ENCODE results near the gene HELZ.
"Not testable (repeated sequence)": the region's sequence is repeated elsewhere in the genome, so short reads cannot be mapped to it uniquely, and the experiment has no call there.

The HELZ gene

DNA sequence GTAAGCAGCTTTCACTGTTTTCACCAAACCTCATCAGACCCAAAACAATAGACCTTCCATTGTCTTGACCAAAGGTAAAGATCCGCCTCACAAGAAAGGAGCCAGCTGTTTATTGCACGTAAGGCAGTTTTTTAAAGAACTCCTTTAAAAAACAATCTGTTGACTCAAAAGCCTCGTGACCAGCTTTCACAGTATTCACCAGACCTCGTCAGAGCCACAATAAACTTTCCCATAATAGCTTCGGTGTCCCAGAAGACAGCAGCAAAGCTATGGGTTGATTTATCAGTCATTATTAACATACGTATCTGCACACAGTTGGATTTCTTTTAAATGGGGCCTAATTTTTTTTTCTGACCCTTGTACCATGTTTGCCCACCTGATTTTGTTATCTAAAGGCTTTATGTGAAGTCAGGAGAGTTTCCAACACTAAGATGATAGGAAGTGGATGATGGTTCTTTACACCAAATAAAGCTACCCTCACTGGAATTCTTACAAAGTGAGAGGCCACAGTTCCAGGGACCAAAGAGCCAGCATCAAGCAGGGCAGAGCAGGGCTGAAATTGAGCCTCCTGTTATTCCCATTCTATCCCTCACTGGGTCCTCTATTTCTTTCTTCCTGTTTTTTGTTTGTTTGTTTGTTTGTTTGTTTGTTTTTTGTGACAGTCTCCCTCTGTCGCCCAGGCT lies 17.6 kb upstream of the HELZ start:
- no peak for DNase-seq (ENCODE audit: low read depth)
- TF ChIP-seq CTCF (IDR thresholded peaks at IDR 0.05; ENCODE audit: low read length, missing control alignments): no peak

GRCh38 chr17:67260170-67260987 lies 15.4 kb upstream of the HELZ start:
- peak; percentile 95 for DNase-seq (ENCODE audit: low read depth)
- H3K4me3 ChIP-seq (replicated peaks; ENCODE audit: low read depth, low read length): no peak overlapping the region
- no peak for TF ChIP-seq CTCF (IDR thresholded peaks at IDR 0.05; ENCODE audit: low read length, missing control alignments)

More for the DNA sequence above, 17.6 kb upstream of the HELZ start:
- no peak overlapping the region for H3K4me3 ChIP-seq (replicated peaks; ENCODE audit: low read depth, low read length)

DNA sequence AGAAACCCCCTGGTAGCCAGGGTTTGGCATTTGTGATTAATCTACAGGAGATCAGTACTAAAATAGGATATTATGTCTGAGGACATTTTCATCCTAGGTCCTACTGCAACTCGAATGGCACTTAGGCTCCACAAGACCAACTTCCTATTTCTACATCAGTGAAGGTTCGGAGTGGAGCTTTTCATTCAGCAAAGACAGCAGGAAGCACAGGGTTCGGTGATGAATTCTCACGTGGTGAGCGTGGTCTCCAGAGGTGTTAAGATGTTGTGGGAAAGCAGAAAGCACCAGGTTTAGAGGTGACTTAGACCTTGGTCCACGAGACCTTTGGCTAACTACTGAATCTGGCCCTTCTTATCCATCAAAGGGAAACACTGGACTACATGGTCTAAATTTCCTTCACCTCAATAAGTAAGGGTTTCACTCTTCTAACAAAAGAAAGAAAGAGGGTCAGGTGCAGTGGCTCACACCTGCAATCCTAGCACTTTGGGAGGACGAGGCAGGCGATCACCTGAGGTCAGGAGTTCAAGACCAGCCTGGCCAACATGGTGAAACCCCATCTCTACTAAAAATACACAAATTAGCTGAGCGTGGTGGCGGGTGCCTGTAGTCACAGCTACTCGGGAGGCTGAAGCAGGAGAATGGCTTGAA lies 13.9 kb upstream of the HELZ start:
- DNase-seq (ENCODE audit: low read depth): no peak
- no peak for TF ChIP-seq CTCF (IDR thresholded peaks at IDR 0.05; ENCODE audit: low read length, missing control alignments)
- H3K4me3 ChIP-seq (replicated peaks; ENCODE audit: low read depth, low read length): no peak overlapping the region

DNA sequence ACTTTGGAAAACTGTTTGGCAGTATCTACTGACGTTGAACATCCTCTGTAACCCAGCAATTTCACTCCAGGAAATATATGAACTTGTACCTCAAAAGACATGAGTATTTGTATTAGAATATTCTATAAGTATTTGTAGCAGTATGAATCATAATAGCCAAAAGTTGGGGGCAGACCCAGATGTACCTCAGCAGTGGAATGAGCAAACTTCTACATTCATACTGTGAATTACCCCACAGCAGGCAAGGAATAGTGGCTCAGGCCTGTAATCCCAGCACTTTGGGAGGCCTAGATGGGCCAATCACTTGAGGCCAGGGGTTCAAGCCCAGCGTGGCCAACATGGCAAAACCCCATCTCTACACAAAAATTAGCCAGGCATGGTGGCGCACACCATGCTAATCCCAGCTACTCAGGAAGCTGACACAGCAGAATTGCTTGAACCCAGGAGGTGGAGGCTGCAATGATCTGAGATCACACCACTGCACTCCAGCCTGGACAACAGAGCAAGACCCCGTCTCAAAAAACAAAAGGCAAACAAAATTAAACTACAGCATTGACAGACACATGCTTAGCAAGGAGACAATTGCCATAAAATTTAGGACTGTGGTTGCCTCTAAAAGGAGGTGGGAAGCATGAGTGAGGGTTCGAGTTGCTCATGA lies 11.2 kb upstream of the HELZ start:
- DNase-seq (ENCODE audit: low read depth): no peak
- H3K4me3 ChIP-seq (replicated peaks; ENCODE audit: low read depth, low read length): no peak overlapping the region
- no peak for TF ChIP-seq CTCF (IDR thresholded peaks at IDR 0.05; ENCODE audit: low read length, missing control alignments)

- no peak overlapping the region for H3K4me3 ChIP-seq (replicated peaks; ENCODE audit: low read depth, low read length)
- no peak for TF ChIP-seq CTCF (IDR thresholded peaks at IDR 0.05; ENCODE audit: low read length, missing control alignments)
- peak; percentile 59 for DNase-seq (ENCODE audit: low read depth)
These were observed 8.4 kb upstream of the HELZ start for GRCh38 chr17:67253384-67253783.

GRCh38 chr17:67251586-67251985 lies 6.6 kb upstream of the HELZ start:
- not testable (repeated sequence) for DNase-seq (ENCODE audit: low read depth); H3K4me3 ChIP-seq (replicated peaks; ENCODE audit: low read depth, low read length)

GRCh38 chr17:67248291-67248690 lies 3.3 kb upstream of the HELZ start:
- H3K4me3 ChIP-seq (replicated peaks; ENCODE audit: low read depth, low read length): no peak overlapping the region
- no peak for DNase-seq (ENCODE audit: low read depth)
- no peak for TF ChIP-seq CTCF (IDR thresholded peaks at IDR 0.05; ENCODE audit: low read length, missing control alignments)

Data from fibroblast of pulmonary artery (primary cell).